ENCODE measurements around the gene CLIC4.

GRCh38 chr1:24884751-24885150, 139.5 kb downstream of the CLIC4 start:
- TF ChIP-seq EZH2 (IDR thresholded peaks at IDR 0.05; ENCODE audit: borderline replicate concordance, low read length) (no peak), CTCF (conservative IDR thresholded peaks at IDR 0.05 in 1 of 2, IDR thresholded peaks at IDR 0.05 in 1 of 2; ENCODE audit: extremely low read depth in 1 of 2, insufficient read depth in 1 of 2, low read depth in 1 of 2, low read length in 2 of 2) (no peak)

Data from mammary epithelial cell (primary cell).